TTC549 (cell line): Measurements from ENCODE around the gene CDKAL1.
"Not testable (repeated sequence)": the region's sequence is repeated elsewhere in the genome, so short reads cannot be mapped to it uniquely, and the experiment has no call there.

ENCODE experiments used
- FAIRE-seq: peaks from 2 replicates; lab custom pipeline; 2012; peaks lifted over from hg19 to GRCh38; lab: Jason Lieb, UNC

CDKAL1 gene

DNA sequence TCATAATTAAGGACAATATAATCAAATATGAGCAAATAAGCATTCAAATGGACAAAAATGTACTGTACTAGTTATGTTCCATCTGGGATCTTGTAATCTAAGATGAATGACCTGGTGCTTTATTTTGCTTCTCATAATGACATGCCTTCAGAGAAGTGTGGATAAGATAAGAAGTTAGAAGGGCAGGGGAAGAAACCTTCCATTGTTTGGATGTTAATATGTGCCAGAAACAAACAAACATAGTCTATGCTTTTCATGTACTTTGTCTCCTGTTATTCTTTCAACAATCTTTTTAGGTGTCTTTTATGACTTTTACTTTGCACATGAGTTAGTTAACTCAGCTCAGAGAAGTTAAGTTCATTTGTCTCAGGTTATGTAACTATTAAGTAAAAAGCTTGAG, 547.8 kb downstream of the CDKAL1 start:
- no peak for FAIRE-seq

DNA sequence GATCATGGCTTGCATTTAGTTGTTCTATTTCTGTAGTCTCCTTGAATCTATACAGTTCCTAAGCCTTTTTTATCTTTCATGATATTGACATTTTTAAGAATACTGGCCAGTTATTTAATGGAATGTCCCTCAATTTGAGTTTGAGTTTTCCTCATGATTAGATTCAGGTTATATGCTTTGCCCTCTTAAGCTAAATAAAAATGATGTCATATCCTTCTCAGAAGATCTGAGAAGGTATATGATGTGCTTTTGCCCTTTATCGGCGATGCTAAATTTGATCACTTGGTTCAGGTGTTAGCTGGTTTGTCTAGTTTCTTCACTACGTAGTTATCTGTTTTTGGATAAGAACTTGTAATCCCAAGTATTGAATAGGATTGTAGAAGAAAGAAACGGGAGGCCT, 549.5 kb downstream of the CDKAL1 start:
- FAIRE-seq: no peak

DNA sequence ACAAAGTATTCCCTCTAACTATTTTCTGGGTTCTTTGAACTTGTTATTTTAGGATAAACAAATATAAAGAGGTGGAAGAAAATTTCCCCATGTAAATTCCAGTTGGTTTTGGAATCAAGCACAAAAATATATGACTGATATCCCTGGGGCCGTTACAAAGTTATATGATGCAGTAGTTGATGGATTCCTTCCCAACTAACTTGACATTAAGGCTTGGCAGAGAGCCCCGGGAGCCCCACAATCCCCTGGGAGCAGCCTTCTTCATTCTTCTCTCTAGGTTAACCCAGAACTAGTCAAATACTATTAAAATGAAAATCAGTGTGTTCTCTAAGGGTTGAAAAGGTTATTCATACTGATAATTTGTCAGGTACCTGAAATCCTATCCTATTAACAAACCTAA, 550.4 kb downstream of the CDKAL1 start:
- FAIRE-seq: no peak

- no peak for FAIRE-seq
These were observed 551.0 kb downstream of the CDKAL1 start for GRCh38 chr6:21085211-21085610.

- no peak for FAIRE-seq
These were observed 551.4 kb downstream of the CDKAL1 start for GRCh38 chr6:21085643-21086042.

GRCh38 chr6:21087188-21087587, 552.9 kb downstream of the CDKAL1 start:
- no peak for FAIRE-seq

GRCh38 chr6:21091411-21091810, 557.2 kb downstream of the CDKAL1 start:
- no peak for FAIRE-seq

- FAIRE-seq: not testable (repeated sequence)
These were observed 558.0 kb downstream of the CDKAL1 start for GRCh38 chr6:21092231-21092772.

DNA sequence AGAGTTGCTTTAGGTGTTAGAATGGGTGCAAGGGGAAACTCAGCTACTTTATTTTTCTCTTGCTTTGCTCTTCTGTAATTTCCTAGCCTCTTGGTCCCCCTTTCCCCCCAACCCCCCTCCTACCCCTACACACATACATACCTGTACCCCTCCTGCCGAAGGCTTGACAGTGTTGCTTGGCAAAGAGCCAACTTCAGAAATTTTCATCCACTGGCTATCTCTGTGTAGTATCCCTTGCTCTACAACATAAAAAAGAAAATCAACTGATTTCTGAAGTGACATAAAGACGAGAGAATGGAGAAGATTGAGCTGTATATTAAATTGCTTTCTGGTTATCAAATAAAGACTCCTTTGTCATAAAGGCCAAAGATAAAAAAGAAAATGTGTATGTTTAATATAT, 561.2 kb downstream of the CDKAL1 start:
- no peak for FAIRE-seq

GRCh38 chr6:21098134-21098533, 563.9 kb downstream of the CDKAL1 start:
- FAIRE-seq: no peak

GRCh38 chr6:21098744-21099143, 564.5 kb downstream of the CDKAL1 start:
- no peak for FAIRE-seq

DNA sequence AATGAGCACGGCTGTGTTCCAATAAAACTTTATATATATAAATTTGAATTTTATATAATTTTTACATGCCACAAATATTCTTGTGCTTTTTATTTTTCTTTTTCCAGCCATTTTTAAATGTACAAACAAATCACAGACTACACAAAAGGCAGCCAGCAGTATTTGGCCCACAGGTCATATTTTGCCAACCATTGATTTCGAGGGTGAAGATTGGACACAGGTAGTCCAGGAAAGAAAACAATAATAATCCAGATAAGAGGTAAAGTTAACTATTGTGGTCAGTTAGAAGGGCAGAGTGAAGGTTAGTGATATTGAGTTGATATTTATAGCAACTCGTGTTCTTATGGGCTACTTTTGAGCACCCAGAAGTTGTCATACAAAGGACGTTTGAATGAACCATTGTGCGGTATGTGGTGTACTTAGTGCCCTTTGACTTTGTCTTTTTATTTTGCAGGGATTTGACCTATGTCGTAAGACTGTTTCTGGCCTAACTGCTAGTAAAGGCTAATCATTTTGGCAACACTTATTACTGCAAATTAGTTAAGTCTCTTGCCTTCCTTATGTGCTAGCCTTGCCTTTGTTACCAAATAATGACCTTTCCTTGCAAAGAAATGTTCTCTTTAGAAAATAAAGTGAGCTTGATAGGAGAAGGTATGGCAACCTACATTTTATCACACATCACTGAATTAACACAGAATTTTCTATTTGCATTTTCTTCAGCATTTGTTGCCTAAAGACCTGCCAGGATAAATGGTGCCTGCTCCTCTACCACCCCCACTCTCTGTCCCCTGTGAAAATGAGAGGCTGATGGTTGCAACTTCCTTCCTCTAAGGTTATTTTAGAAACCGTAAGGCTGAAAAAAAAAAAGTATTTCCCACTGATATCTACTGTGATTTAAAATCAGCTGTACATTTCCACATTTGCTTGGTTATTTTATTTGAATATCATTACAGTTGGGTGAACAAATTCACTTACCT, 565.4 kb downstream of the CDKAL1 start:
- FAIRE-seq: no peak

- no peak for FAIRE-seq
These were observed 566.7 kb downstream of the CDKAL1 start for GRCh38 chr6:21100991-21101390.

DNA sequence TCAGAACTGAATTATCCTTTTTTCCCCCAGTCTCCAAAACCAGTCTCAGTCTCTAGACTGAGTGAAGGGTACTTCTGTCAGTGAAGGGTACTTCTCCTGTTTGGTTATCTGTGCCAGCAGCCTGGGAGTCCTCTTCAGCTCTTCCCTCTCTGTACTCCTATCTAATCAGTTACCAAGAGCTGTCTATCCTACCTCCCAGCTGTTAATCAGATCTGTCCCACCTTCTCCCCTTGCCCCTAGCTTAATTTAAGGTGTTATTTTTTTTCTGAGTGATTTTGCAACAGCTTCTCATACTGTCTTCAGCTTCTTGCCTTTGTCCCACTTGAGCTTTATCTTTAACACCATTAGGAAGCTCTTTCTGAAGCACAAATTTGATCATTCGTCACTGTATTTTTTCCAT, 567.4 kb downstream of the CDKAL1 start:
- no peak for FAIRE-seq

DNA sequence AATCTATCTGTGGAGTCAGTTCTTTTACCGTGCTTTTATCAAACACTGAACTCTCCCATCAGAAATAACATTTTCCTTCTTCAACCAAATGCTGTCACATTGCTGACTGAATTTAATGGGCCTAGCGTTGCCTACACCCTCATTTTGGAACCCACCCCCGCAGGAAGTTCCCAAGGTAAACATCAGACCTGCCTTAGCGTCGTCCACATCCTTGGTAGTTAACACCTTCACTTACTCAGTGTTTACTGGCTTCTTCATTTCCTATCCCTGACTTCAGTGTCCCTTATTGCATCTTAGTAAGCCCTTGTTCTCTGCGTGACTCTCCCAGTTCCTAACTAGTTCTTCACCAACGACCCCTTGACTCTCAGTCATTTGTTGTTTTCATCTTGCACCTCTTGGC, 567.9 kb downstream of the CDKAL1 start:
- no peak for FAIRE-seq

DNA sequence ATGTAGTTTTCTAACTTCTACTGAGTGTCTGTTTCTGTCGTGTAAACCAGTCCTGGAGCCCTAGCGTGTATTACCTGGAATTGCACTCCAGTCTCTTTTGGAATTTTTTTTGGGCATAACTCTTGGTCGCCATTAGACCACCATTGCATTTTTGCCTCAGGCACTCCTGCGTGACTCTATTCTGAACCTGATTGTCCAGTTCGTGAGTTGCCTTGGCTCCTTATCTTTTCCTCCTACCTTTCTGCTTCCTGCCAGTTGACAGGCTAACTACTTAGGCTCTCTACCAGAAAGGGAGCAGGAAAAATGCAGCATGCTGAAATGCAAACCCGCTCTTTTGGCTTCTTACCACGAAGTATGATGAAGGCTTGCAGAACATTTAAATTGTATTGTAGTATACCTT, 568.4 kb downstream of the CDKAL1 start:
- FAIRE-seq: no peak

- no peak for FAIRE-seq
These were observed 569.5 kb downstream of the CDKAL1 start for GRCh38 chr6:21103626-21104224.

GRCh38 chr6:21104288-21104687, 570.0 kb downstream of the CDKAL1 start:
- FAIRE-seq: no peak

DNA sequence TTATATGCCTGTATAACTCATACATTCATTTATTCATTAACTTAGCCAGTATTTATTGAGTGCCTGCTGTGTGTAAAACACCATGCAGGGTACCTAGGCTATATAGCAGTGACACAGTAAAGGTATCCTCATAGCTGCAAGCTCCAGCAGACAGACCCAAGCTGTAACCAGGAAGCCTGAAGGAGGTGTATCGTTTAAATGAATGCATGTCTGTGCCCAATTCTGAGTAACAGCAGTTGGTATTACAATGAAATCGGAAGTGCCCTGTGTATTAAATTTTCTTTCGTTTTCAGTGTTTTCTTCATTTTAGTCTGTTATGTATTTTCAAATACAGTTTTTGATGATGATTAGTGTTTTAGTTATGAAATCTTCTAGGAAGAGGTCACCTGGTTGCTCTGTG, 573.5 kb downstream of the CDKAL1 start:
- no peak for FAIRE-seq

DNA sequence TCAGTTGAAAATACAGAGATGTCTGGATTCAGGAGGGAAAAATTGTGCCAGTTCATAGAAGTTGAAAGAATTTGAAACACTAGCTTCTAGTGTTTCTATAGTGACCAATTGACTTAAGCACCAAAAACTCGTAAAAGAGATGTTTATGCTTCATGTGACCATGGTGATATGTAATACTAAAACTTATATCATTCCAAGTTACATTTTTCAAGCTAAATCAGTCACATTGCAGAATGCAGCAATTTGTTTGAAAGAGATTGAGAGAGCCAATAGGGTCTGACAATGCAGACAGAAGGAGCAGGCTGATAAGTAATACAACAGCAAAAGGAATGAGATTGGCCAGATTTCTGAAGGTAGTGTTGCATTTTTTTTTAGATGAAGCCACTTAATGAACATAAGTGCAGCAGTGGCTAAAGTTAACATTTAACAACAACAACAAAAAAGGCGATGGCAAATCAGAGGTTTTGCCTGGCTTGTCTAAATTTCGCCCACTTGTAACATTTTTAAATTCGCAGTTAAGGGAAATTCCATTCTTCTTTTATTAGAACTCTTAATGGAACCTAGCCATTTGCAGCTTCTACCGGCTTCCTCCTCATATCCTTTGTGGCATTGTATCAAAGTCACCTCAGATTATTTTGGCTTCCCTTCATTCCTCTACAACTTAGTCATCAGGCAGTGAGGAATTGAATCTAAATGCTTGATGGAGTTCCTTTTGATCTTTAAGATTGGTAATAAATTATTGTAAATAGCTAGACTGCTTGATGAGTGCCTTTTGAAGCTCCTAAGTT, 575.3 kb downstream of the CDKAL1 start:
- FAIRE-seq: no peak

DNA sequence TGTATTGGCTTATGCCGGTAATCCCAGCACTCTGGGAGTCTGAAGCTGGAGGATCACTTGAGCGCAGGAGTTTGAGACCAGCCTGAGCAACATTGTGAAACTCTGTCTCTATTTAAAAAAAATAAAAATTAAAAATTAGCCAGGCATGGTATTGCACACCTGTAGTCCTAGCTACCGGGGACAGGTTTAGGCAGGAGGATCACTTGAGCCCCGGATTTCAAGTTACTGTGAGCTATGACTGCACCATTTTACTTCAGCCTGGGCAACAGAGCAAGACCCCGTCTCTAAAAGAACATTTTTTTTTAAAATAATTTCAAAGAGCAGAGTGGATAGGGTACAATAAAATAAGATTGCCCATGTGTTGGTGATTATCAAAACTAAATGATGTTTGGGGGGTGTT, 576.4 kb downstream of the CDKAL1 start:
- FAIRE-seq: no peak

- FAIRE-seq: no peak
These were observed 577.0 kb downstream of the CDKAL1 start for GRCh38 chr6:21111093-21111725.
